NOMO-1 treated with DMSO at 0.1 percent for 48 hours (cell line): ENCODE results near the gene GJA1.
"Not testable (repeated sequence)": the region's sequence is repeated elsewhere in the genome, so short reads cannot be mapped to it uniquely, and the experiment has no call there.

ENCODE experiments used
- DNase-seq: peaks from one replicate; lab custom pipeline; 2025; ENCODE audit not compliant: unreplicated experiment; lab: John Stamatoyannopoulos, UW

Gene GJA1

DNA sequence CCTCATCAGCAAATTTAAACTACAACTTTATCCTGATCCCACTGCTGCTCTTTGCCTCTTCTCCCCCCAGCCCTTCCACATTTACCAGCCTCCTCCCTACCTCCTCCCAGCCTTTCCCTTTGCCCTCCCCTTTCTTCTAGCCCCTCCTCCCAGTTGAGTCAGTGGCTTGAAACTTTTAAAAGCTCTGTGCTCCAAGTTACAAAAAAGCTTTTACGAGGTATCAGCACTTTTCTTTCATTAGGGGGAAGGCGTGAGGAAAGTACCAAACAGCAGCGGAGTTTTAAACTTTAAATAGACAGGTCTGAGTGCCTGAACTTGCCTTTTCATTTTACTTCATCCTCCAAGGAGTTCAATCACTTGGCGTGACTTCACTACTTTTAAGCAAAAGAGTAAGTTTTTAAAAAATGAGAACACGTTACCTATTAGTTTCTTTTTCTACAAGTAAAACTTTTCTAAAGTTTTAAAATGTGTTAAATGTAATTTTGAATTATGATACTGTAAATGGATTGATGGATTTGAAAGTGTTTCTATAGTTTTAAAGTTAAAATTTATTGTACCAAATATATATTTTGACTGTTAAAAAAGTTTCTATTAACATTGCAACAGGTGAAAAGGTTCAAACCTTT, at the start of gene GJA1:
TSS of gene GJA1 (plus strand) at position 203 of the 626 bp plus-strand sequence. CDS start 11,202 bp downstream, outside the sequence.
- no peak for DNase-seq

DNA sequence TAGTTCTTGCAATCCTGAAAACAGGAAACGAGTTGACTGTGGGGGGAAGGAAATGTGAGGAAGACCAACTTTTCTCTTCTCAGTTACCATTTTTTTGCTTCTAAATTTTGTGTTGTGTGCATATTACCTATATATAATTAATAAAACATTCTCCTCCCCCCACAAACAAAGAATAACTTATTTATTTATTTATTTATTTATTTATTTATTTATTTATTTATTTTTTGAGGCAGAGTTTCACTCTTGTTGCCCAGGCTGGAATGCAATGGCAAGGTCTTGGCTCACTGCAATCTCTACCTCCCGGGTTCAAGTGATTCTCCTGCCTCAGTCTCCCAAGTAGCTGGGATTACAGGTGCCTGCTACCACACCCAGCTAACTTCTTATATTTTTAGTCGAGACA, 48.9 kb upstream of the GJA1 start:
- not testable (repeated sequence) for DNase-seq

DNA sequence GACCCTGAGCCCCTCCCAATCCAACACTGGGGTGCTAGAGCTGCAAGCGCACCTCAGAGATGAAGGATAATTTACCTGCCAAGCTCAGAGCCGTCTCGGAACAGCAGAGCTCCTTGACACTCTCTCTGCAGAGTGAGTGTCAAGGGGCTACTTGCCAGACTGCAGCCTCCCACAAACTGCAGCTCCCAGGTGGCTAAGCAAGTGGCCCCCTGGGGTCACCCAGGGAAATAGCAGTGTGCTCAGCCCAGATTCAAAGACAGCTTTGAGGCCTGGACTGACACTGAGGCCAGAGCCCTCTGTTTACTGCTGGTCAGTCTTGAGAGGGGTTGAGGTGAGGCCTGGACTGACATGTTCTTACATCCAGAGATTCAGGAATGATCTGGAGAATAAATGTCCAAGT, 46.0 kb upstream of the GJA1 start:
- no peak for DNase-seq

DNA sequence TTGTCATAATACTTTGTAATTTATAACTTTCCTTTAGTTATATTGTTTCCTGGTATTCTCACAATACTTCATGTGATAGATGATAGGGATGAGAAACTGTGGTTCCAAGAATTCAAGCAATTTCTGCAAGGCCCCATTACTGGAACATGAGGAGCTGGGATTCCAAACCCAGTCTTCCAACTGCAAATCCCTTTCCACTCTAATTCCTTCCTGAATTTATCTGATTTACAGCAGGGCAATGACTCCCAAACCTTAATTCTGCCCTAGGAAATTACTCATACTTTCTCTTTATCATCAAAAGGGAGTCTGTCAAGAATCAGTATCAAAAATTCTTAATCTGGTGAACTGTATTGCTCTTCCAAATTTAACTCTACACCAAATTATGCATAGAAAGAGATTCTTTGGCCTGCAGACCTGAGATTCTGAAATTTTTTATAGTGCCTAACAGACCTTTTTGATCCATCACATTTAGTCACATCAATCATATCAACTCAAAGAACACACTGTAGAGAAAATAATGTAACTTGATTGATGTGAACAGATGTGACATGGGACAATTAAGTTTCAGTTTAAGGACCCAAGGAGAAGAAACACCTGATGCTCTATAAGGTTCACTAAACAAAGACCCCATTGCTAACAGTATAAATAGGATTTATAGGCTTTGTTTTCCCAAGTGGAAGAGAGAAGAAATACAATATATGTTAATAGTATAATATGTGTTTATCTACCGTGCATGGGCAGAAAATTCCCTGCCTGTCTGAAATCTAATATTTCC, 41.5 kb upstream of the GJA1 start:
- DNase-seq: no peak

DNA sequence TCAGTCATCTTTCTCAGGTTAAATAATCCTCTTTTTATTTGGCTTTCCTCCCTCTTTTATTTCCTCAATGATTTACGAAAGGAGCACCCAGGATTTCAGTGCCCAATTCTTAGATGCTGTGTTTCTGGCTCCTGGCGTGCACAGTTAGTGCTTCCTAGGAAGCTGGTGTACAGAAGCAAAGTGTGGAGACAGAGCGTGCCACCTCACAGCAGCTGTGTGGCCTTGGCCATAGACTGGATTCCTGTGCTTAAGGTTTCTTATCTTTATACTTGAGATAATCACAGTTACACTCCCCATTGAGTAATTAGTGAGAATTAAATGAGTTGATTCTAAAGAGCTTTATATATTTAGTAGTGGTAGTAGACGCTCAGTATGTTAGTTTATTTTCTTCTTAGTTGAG, 39.7 kb upstream of the GJA1 start:
- no peak for DNase-seq

DNA sequence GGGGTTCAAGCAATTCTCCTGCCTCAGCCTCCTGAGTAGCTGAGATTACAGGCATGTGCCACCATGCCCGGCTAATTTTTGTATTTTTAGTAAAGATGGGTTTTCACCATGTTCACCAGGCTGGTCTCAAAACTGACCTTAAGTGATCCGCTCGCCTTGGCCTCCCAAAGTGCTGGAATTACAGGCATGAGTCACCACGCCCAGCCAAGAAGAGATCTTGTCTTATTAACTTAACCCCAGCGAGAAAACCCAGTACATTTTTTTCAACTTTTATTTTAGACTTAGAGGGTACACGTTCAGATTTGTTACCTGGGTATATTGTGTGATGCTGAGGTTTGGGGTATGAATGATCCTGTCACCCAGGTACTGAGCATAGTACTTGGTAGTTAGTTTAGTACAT, 38.3 kb upstream of the GJA1 start:
- not testable (repeated sequence) for DNase-seq

DNA sequence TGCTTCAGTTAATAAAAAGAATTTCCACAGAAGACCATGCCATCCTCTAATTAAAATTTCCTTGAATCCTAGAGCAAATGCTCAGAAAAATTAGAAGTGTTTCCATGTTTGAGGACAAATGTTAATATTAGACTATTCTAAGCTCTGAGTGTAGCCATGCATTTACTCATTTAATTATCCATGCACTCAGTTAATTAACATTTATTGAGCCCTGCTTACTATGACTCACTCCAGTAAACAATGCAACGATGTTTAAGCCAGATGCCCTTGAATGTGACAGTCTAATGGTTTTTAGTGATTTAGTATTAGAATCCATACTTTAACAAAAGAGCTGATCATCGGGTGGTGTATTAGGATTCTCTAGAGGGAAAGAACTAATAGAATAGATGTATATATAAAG, 37.3 kb upstream of the GJA1 start:
- DNase-seq: no peak

DNA sequence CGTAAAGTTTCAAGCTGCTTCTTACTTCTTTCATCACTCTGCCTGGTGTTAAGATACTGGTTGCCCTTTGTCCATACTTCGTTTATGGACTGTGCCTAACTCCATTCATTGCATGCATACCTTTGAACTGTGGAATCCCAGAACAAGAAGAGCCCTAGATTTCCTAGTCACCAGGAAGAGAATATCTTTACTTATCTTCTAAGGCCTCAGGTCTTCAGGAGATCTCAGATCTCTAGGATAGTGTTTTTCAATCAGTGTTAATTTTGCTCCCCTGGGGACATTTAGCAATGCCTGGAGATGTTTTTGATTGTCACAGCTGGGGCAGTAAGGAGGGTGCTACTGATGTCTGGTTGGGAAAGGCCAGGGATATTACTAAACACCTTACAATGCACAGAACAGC, 35.5 kb upstream of the GJA1 start:
- DNase-seq: no peak

DNA sequence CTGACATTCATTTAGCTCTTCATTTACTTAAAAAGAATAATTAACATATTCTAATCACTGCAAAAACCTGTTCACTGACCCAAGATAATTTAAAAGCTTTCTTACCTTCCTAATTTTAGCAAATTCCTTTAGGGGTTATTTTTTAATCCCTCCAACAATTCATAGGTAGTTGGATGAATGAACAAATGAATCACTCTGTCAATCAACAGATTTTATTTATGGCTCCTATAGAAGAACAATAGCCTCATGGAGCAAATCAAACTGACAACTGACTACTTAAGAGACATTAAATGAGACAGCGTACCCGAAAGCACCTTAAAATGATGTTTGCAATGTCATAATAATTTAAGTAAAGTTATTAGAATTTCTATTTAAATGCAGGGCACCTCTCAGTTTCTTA, 31.5 kb upstream of the GJA1 start:
- DNase-seq: no peak

DNA sequence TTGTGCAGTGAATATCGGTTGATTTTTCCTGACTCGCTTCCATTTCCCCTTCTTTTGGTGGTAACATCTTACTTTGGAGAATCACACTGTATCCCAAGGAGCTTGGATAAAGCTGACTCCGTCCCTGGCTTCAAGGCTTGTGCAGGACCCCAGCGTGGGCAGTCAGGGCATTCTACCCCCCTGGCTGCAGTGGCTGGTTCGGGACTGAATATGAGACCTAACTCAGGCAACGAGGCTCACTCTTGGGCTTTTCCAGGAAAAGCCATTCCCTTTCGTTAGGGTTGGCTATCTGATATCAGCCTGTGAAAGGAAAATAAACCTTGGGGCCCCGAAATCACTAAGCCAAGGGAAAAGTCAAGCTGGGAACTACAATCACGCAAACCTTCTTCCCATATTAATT, 30.1 kb upstream of the GJA1 start:
- no peak for DNase-seq

DNA sequence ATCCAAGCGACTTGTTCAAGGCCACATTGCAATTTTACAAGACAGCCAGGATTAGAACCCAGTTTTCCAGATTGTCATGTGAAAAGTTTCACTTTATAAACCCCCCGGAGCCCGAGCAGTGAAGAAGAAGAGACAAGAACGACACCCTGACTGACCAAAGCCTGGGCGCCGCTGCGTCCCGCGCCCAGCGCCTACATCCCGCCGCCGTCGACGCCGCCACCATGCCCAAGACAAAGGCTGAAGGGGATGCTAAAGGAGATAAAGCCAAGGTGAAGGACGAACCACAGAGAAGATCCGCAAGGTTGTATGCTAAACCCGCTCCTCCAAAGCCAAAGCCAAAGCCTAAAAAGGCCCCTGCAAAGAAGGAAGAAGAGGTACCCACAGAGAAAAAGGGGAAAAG, 27.1 kb upstream of the GJA1 start:
- no peak for DNase-seq

DNA sequence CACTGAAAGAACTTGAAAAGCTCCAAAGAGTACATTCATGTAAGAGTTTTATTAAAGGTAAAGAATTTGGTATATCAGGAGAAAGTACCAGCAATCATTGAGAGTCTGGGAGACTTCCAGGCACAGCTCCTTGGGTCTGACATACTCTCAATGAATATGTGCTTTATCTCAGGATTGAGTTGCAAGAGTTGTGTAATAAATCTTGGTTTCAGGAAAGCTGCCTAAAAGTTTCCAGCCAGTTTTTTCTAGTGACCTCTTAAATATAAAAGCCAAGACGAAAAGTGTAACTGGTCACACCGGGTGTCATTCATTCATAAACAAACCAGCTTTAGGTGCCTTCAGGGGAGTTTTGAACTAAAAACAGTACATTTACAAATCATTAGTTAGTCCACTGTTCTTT, 21.6 kb upstream of the GJA1 start:
- DNase-seq: no peak

DNA sequence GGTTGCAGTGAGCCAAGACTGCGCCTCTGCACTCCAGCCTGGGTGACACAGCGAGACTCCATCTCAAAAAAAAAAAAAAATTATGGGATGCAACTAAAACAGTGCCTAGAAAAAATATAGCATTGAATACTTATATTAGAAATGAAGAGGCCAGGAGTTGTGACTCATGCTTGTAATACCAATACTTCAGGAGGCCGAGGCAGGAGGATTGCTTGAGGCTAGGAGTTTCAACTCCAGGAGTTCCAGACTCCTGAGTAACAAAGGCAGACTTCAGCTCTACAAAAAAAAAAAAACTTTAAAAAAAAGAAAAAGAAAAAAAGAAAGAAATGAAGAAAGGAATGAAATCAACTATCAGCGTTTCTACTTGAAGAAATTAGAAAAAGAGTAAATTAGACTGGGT, 17.1 kb upstream of the GJA1 start:
- no peak for DNase-seq

DNA sequence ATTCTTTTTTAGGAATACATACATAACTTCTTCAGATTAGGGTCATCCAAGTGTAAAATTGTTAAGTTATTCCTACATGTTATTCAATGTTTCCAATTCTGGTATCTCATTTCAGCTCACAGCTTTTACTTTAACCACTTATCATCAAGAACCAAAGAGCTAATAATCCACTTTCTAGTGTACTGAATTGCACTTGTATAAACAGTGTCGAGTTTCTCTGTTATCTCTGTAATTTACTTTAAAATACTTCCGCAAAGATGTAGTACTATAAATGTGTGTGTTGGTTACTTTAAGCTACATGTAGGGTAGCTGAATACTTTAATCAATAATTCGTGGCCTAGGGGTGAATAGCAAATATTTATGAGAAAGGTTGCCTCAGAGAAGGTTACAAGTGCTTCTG, 8.8 kb upstream of the GJA1 start:
- DNase-seq: no peak

DNA sequence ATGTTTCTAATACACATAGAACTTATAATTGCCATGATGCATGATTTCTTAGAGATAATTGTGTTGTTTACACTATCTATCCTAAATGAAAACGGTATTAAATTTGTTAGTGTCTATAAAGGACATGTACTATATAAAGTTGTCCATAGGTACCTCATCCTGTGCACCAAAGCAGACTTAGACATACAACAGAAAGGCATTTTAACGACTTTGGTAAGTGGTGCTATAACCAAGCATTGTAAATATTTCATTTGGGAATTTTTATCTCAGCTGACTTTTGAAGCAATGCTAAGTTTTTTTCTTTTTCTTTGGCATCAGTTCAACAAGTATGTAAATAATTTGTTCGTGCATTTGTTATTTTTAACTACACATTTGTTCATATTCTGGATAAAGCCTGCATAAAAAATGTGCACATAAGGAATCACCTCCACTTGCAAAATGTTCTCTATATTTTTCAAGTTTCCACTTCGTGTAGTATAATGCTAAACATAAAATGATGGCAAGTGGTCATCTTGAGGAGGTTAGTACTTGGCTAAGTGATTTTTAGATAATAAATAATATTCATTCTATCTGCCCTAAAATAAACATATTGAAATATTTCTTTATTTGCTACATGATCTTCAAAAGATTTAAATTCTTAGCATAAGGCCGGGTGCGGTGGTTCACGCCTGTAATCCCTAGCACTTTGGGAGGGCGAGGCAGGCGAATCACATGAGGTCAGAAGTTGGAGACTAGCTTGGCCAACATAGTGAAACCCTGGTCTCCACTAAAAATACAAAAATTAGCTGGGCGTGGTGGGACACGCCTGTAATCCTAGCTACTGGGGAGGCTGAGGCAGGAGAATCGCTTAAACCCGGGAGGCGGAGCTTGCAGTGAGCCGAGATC, 6.3 kb upstream of the GJA1 start:
- DNase-seq: no peak

DNA sequence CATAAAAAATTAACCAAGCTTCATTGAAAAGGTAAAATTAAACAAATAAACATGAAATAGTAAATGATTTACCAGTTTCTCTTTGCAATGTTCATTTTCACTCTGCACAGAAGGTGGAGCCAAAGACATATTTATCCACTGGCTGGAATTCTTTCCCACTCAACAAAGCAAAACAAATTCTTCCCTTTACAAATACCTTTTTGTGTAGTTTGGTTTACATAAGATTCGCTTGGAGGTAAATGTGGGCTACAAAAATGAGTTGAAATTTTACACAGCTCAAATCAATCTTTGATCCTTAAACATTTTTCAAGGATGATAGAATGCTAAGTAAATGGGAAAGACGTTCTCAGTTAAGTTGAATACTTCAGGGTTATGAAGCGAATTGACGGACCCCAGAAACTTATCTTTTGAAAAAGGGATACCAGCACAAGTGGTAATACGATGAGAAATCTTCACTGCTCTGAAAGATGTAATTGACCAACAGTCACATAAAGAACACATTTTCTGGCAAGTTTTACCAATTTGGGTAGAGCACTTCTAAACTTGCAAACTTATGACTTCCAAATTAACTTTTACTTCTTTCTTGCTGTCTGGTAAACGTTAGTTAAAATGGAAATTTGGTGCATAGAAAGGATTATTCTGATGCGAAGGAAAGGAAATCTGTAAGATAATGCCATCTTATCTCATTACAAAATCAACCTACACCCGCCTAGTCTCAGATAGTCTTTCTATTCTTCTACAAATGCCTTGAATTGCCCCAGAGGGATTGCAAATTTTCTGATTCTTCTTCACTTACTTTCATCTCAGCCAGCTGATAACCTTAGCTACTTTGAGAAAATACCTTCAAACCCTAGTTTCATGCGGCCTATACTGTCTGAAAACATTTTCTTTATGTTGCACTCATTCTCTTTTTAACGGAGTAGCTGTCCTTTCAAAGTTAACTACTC, 4.7 kb upstream of the GJA1 start:
- no peak for DNase-seq

DNA sequence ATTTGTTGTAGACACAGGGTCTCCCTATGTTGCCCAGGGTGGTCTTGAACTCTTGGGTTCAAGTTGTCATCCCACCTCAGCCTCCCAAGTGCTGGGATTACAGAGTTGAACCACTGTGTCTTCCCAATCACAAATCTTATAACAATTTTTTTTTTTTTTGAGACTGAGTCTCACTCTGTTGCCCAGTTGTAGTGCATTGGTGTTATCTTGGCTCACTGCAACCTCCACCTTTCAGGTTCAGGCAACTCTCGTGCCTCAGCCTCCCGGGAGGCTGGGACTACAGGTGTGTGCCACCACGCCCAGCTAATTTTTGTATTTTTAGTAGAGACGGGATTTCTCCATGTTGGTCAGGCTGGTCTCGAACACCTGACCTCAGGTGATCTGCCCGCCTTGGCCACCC, 3.7 kb upstream of the GJA1 start:
- not testable (repeated sequence) for DNase-seq

DNA sequence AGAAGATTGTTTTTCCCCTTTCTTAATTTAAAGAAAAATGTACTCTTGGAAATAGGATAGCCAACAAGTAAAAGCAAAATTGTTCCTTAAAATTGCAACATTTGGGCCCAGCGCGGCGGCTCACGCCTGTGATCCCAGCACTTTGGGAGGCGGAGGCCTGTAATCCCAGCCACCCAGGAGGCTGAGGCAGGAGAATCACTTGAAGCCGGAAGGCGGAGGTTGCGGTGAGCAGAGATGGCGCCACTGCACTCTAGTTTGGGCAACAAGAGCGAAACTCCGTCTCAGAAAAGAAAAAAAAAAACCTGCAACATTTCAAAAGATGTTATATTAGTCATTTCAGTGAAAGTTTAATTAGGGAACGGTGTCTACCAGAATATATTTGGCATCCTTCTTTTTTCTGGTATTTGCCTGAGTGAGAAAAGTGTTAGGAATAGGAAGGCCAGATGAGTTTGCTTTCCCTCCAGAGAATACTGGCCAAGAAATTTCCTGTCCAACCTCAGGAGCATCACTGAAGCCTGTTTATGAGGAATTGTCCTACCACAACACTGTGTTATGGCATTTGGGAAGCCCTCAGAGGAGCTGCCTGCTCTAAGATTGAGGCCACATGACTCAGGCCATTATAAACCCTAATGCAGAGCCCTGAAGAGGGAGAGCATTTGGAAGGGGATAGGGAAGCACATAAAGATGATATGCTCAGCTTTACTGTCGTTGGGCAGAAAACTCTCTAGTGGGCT, 1.2 kb upstream of the GJA1 start:
- no peak for DNase-seq

DNA sequence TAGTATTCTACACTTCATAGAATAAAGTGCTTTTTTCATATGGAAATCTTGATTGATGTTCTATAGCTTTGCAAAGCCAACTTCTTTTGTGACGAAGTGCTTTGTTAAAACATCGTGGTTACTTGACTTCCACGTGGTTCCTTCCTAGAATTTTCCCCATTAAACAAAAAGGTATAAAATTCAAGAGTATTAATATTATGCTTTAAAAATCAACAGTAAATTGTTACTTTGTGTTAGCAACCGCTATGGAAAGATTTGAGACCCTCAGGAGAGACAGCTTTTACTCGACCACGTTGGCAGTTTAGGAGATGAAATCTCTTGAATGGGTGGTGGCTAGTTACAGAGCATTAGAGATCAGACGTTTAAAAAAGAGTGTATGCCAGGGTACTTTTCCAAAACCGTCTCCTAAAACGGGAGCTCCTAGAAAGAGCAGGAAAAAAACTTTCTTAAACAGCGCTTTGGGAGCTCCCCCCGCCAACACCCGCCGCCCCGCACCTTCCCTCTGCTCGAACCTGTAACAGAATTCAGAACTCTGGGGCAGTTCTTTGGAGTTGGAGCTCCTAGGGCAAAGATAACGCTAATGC, 920 bp downstream of the GJA1 start:
- DNase-seq: no peak
